Effector CD4-positive, alpha-beta T cell (primary cell): ENCODE measurements around the gene COL21A1.
"Not testable (repeated sequence)": the region's sequence is repeated elsewhere in the genome, so short reads cannot be mapped to it uniquely, and the experiment has no call there.

Experiments
- DNase-seq: peaks from one replicate; pipeline ENCODE4 v3.0.0-alpha.2; 2020

Gene COL21A1

DNA sequence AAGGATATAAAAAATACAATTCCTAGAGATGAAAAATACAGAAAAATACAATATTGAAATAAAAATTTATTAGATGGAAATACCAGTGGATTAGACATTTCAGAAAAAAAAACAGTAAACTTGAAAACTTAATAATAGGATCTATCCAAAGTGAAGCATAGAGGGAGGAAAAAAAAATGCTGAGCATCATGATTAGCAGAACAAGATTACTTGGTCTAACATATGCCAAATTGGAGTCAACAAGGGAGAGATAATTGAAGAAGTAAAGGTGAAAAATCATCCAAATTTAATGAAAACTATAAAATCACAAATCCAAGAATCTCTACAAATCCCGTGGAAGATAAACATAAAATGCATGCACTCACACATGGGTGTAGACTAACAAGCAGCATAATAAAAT is 205.8 kb downstream of the COL21A1 start:
- DNase-seq = no peak

DNA sequence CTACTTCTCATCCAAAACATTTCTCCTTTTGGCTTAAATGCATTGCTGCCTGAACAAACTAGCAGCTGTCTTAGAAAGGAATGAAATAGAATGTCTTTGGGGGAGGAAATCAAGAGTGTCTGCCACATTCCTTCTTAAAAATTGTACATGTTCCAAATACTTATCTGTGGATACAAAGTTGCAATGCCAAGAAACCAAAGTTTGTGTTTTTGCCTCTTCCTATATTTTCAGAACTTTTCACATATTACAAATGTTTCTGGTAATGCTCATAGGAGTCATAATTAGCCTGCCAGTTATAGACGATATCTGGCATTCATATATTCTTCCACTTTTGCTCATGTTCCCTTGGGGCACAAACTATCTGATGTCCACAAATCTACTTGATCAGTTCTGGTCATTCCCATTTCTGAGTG is 206.5 kb downstream of the COL21A1 start:
- DNase-seq = no peak

DNA sequence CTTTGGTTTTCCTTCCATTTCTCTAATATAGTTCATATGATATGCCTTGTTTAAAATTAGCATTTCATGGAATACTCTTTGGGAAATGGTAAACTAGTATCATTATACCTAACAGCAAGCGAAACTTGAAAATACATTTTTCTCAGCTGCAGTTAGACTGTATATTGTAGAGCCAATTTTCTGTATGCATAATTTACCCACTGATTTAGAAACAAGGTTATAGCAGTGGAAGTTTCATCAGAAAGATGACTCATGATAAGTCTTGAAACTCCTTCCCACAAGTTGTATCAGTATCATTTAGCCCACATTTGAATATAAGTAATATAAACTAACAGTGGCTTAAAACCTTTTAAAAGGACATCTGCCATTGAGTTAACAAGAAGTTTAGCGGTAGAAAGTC is 207.2 kb downstream of the COL21A1 start:
- DNase-seq = no peak

DNA sequence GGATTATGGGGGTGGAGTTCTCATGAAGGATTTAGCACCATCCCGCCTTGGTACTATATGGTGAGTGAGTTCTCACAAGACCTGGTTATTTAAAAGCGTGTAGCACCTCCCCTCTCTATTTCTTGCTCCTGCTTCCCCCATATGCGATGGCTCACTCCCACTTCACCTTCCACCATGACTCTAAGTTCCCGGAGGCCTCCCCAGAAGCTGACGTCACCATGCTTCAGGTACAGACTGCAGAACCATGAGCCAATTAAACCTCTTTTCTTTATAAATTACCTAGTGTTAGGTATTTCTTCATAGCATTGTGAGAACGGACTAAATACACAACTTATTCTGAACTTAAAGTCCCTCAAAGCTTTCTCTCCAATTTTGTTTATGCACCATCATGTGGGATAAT is 208.6 kb downstream of the COL21A1 start:
- no peak for DNase-seq

DNA sequence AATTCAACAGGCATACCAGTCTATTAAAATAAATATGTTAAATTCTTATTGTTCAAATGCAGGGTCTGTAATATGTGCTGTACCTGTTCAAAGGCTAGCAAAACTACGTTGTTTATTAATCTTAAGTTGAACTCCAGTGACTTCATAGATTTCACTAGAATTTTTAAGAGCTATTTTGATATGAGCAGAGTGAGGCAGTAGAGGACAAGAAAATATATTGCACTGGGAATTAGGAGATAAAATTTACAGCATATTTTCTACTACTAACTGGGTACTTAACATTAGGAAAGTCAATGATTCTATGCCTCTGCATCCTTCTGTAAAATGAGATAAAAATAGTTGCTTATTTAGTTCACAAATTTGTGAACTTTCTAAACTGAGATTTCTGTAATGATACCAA is 209.8 kb downstream of the COL21A1 start:
- no peak for DNase-seq

DNA sequence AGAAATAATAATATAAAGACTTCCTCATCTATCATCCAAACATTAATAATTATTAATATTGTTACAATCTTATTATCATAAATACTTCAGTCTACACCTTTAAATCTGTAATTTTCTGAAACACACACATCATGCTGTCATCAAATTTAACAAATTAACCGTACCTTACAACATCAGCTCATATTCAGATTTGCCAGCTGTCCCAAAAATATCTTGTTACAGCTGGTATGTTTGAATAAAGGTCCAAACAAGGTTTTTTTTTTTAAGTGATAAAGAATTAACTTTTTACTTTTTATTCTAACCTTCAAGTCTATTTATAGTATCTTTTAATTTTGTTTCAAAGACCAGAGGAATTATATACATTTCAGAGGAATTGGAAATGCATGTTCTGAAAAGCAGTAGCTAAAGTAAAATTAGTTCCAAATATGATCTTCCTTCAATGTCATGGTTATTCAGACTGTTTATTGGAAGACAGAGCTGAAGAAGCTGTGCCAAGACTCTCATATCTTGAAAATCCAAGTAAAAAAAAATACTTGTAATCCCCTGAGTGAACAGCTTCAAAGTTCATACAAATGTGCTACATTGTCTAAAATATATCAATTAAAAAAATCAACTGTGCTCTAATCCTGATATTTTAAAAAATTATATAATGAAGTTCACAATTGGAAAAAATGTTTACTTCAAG is 210.3 kb downstream of the COL21A1 start:
- no peak for DNase-seq

DNA sequence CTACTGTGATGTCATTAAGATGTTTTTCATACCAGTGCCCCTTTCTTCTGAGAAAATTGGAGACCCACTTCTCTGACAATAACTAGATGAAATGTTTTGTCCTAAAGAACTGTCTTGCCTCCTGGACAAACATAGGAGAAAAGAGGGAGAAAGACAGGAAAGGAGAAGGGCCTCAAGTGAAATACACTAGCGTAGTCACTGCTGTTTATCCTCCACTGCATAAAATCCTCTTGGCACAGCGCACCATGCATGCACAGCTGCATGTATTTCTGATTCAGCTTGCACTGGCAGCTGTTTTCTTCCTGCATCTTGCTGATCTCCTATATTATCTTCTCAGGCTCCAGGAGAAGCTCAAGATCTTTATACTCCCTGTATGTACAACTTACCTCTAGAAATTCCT is 214.0 kb downstream of the COL21A1 start:
- DNase-seq = no peak

DNA sequence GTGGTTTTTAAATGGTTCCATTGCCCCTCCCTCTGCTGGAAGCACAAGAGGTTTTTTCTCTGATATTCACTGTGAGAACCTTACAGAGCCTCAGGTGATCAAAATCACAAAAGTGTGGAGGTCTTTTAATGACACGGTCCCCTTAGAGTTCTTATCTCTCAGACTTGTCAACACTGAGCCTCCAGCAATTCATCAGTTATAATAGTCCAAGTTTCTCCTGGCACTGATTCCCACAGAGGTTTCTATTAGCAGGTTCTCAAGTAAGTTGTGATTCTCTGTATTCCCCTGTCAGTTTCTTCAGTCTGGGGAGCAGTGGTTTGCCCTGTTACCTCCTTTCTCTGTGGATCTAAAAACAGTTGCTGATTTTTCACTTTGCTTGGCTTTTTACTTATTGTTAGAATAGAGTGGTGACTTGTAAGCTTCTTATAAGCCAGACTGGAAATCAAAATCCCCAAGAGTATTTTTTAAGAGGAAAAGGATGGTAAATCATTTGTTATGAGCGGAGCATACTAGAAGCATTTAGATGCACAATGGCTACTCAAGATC is 214.6 kb downstream of the COL21A1 start:
- DNase-seq = no peak

DNA sequence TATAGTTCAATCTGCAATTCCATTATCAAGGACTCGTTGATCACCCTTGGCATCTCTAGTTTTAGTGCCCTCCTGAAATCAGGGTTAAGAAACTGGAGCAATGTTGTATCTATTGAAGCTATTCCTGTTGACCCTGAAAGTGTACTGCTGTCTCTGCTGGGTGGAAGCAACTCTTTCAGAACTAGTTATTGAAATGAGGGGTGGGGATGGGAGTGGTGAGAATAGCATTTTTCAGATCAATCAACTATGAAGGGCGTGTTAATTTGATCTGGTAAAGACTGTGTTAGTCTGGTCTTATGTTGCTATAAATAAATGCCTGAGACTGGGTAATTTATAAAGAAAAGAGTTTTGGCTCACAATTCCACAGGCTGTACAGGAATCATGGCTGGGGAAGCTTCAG is 219.5 kb downstream of the COL21A1 start:
- DNase-seq = no peak

DNA sequence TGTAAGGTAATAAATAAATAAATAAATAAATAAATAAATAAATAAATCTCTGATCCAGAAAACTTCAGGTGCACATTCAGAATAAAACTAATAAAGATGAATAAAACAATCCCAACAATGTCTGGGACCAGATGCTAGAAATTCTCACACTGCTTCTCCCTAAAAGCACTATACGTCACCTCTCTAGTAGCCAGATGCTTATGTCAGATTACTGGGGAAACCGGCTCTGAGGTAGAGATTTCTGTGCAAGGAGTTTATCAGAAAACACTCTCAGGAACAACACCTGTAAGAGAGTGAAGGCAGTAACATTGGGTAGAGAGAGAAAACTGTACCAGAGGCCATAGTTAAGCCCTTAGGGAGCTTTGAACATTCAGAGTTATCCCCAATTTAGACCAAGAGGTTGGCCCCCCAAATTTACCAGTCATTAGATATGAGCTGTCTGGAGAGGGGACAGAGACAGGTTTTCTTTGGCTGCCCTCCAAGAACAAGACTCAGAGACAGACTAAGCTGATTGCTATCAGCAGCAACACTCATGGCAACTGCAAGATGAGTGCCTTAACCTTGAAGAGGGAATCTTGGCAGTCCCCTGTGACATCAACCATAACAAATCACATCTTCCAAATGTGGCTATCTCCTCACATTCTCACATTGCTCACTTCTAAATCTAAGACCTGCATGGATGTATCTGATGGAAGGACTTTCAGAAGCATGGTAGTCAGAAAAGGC is 220.8 kb downstream of the COL21A1 start:
- no peak for DNase-seq

DNA sequence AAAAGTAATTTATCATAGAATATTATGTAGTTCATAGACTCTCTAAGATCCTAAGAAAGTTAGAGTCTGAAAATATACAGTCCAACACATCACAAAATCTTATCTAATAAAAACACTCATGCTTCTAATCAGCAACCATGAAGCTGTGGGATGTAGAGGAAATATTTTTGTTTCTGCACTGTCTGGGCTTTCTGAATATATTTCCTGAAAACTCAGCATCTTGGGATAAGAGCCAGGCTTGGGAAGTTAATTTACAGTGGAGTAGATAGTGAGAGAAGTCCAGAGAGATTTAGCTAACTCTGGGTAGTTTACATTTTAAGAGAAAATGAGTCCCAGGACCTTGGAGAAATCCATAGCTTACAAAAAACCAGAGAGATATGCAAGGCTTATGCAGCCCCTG is 221.6 kb downstream of the COL21A1 start:
- DNase-seq = no peak

DNA sequence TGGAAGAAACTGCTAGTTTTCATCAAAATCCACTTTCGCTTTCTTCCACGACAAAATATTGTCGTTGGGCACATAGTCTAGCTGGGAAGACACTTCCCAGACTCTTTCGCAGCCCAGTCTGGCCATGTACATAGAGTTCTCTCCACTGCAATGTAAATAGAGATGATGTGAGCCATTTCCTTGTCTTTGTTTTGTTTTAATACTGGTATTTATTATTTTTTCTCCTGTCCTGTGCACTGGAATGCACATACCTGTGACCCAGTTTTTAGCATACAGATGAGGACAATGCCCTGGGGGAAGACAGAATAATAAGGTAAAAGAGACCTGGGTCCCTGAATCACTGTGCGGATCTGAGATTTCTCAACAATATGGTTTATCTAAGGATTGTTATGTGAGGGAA is 222.4 kb downstream of the COL21A1 start:
- no peak for DNase-seq

DNA sequence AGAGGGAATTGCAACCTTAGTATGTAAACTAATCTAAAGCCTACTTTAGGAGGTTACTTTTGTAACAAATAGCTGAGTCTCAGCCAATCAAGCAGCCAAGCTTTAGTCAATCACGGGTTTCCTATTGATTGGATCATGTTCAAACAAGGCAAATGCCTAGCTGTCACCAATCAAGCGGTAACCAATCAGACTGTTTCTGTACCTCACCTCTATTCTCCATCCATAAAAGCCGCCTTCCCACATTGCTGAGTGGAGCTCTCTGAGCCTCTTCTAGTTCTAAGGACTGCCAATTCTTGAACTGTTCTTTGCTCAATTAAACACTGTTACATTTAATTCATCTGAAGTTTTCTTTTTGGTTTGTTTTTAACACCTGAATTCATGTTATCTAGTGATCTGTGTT is 223.6 kb downstream of the COL21A1 start:
- no peak for DNase-seq

DNA sequence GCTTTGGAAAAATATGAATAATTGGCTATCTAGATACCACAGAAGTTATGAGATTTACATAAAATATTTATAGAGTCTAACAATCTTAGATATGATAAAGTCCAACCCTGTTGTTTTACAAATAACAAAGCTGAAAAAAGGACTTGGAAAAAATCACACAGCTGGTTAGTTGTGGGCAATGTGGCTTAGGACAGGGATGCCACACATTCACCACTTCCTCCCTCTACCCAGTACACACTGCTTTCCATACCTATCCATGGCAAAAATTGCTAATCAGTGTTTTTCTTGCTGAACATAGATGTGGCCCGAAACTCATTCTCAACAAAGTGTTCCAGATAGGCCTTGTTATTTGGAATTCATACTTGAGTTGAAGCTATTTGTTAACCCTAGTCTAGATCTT is 224.7 kb downstream of the COL21A1 start:
- no peak for DNase-seq

DNA sequence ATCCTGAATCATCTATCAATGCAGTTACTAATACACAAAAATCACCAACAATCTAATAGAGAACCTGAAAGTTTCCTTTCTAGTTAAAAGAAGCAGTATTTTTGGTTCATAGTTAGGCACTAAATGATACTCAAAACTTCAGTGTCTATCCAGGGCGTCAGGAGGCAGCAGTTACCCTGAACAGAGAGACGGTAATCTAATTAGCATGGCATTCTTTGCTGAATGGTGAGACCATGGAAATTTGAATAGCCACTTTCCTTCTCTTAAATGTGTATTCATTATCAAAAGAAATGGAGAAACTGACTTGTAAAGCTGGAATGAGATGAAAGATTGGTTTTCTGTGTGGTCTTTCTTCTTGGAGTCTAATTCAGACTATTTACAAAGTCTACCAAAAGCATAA is 225.4 kb downstream of the COL21A1 start:
- no peak for DNase-seq

DNA sequence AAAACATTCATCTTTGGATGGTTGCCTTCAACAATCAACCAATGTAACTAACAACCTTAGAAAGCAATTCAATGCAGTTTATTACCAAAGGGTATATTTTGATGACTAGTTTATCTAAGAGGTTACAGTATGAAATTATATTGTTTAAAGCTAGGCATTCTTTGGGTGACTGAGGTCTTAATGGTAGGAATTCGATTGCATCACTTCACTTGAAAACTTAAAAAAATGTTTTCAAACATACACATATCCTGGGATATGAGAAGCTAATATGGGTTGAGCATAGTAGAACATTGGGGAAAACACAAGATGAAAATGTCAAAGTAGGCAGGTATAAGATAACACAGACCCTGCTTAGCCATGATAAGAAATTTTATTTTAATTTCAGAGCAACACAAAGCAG is 227.4 kb downstream of the COL21A1 start:
- no peak for DNase-seq

DNA sequence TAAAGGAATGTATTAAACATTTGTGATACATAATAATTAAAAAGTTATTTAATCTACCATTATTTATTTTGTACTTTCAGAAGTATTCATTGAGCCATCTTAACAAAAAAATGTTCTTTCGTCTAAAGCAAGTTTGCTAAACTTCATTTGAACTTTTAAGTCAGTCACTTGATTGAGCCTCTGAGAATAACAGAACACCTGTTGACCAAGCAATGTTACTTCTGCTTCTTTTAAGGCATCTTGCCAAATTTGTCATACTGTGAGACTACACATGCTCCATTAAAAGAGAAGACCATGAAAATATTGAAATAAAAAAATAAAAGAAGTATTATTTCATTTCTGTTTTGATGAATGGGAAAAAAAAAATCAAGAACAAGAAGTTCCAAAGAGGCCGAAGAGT is 230.2 kb downstream of the COL21A1 start:
- DNase-seq = no peak

DNA sequence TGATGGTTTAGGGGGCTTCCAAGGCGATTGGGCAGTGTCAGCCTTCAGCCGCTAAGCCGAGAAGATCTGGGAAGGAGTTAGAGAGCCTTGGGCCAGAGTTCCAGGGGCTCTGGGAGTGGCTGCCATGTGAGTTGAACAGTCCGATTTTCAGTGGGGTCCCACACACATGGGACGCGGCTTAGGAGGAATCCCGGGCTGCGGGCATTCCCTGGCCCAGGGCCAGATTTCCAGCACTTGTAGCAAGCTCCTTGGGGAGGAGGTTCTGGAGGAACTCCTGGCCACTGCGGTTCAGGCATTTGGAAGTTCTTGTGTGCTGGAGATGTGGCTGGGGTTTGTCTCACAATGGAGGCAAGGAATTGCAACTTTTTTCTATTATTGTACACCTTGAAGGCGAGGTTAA is 233.3 kb downstream of the COL21A1 start:
- not testable (repeated sequence) for DNase-seq

DNA sequence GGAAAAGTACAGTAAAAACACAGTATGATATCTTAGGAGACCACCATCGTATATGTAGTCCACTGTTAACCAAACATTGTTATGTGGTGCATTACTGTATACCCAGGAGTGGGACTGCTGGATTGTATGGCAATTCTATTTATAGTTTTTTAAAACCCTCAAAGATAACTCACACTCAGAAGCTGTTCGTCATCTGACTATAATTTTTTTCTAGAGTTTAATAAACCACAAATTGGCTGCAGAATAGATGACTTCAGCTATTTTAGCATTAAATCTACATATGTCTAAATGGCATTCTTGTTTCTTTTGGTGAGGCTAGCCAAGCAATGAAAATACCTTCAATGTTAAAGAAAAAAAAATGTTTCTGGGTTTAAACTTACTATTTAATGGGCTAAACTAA is 237.7 kb downstream of the COL21A1 start:
- no peak for DNase-seq
